Activated CD4-positive, alpha-beta T cell treated with anti-CD3 and anti-CD28 coated beads, Interleukin-2, amount 10 ng/mL, durations not matched to agents 24 days and 14 days (primary cell): ENCODE measurements around the gene RPTOR. TPM values are rescaled to one million over a fixed set of nuclear protein-coding genes. Genes with fewer than 3 reads are reported as not detected.
"Not testable (repeated sequence)": the region's sequence is repeated elsewhere in the genome, so short reads cannot be mapped to it uniquely, and the experiment has no call there.

Experiments used
- DNase-seq: peaks from one replicate; pipeline ENCODE4 v3.0.0; 2022
- H3K27ac Mint-ChIP-seq: one replicate; pipeline ENCODE4 v1.8.0; 2022; ENCODE audit warnings: mild to moderate bottlenecking, mixed read lengths
- H3K27me3 Mint-ChIP-seq: one replicate; pipeline ENCODE4 v1.8.0; 2022; ENCODE audit warnings: mixed read lengths
- H3K36me3 Mint-ChIP-seq: one replicate; pipeline ENCODE4 v1.8.0; 2022; ENCODE audit warnings: low read depth, mild to moderate bottlenecking, mixed read lengths
- H3K4me1 Mint-ChIP-seq: one replicate; pipeline ENCODE4 v1.8.0; 2021; ENCODE audit warnings: mixed read lengths
- H3K4me3 Mint-ChIP-seq: one replicate; pipeline ENCODE4 v1.8.0; 2022; ENCODE audit warnings: mild to moderate bottlenecking, moderate library complexity, mixed read lengths
- H3K9me3 Mint-ChIP-seq: one replicate; pipeline ENCODE4 v1.8.0; 2021; ENCODE audit warnings: mixed read lengths
- intact Hi-C: fragments of 100-400 bp; cut with micrococcal nuclease; formaldehyde crosslinking; loops from one replicate; pipeline ENCODE4 v1.15.1; 2023
- total RNA-seq: library from RNA; stranded (reverse); gene quantifications from 2 replicates; pipeline ENCODE4 v1.2.3, GENCODE V29; 2022

The RPTOR gene
- total RNA-seq, 1 donor from 2014 or later = 67.2 TPM

DNA sequence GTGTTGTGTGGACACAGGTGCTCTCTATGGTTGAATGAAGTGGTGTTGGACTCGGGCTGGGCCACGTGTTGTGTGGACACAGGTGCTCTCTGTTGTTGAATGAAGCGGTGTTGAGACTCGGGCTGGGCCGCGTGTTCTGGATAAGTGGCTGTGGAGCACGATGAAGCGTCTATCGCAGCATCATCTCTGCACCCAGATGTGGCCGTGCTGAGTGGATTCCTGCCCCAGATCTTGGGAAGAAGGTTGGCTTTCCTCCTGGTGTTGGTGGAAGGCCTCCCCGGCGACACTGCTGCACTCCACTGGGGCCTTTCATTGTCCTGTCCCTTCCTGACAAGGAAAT lies 69.1 kb downstream of the RPTOR start:
- Mint-ChIP-seq H3K4me3 (no peak overlapping the region), H3K36me3 (no peaks in the 10 kb centered on the region), H3K27ac (no peak overlapping the region), H3K4me1 (peaks cover 55% of the 10 kb centered on the region), H3K9me3 (no peaks in the 10 kb centered on the region), H3K27me3 (no peaks in the 10 kb centered on the region)
- intact Hi-C loops = no loop called here
- no peak for DNase-seq

DNA sequence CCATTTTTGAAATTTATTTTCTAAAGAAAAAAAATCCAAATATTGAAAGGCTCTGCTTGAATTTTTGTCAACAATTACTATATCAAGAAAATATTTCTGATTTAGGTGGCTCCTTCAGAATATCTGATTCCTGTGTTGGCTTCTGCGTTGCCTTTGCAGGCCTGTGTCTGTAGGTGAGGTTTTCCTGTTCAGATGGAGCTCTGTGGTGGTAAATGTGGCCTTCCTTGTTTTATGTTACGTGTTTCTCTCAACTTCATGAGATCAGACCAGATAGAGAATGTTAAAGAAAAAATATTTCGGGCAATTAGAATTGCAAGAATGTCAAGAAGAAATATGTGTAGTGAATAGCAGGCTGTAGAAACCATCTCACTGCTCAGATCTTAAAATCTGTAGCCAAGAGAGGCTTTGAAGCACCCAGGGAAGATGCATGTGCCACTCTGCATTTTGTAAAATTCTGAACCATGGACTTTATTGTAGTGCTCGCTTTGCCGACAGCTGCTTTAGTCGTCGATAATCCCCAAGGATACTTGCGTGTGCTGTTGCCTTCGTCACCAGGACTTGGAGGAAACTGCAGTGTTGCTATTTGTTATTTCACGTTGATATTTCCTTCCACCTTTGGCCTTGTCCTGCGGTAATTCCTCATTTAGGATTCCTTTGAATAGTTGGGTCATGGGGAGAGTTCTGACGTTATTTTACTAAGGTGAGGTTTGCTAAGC lies 69.9 kb downstream of the RPTOR start:
- peaks cover 55% of the 10 kb centered on the region for H3K4me1 Mint-ChIP-seq
- no peaks in the 10 kb centered on the region for H3K9me3 Mint-ChIP-seq
- intact Hi-C loops = no loop called here
- no peaks in the 10 kb centered on the region for H3K27me3 Mint-ChIP-seq
- no peaks in the 10 kb centered on the region for H3K36me3 Mint-ChIP-seq
- peak overlapping the region; percentile 4 for H3K27ac Mint-ChIP-seq
- no peak overlapping the region for H3K4me3 Mint-ChIP-seq
- no peak for DNase-seq

GRCh38 chr17:80615376-80615775 lies 70.7 kb downstream of the RPTOR start:
- Mint-ChIP-seq H3K27me3 (no peaks in the 10 kb centered on the region), H3K4me1 (peaks cover 50% of the 10 kb centered on the region), H3K9me3 (no peaks in the 10 kb centered on the region), H3K4me3 (no peak overlapping the region), H3K27ac (no peak overlapping the region), H3K36me3 (no peaks in the 10 kb centered on the region)
- DNase-seq = no peak
- intact Hi-C loops = no loop called here

GRCh38 chr17:80616705-80617104 lies 72.1 kb downstream of the RPTOR start:
- H3K36me3 Mint-ChIP-seq = no peaks in the 10 kb centered on the region
- H3K4me3 Mint-ChIP-seq = no peak overlapping the region
- H3K9me3 Mint-ChIP-seq = no peaks in the 10 kb centered on the region
- intact Hi-C loops = no loop called here
- H3K27me3 Mint-ChIP-seq = no peaks in the 10 kb centered on the region
- no peak overlapping the region for H3K27ac Mint-ChIP-seq
- DNase-seq = no peak
- peaks cover 54% of the 10 kb centered on the region for H3K4me1 Mint-ChIP-seq

- H3K4me1 Mint-ChIP-seq = peaks cover 57% of the 10 kb centered on the region
- no peak for DNase-seq
- H3K9me3 Mint-ChIP-seq = no peaks in the 10 kb centered on the region
- intact Hi-C loops = loop anchor here (2.0 kb wide), 1 partner anchor 14 kb away; no protein-coding TSS in a partner anchor
- H3K27me3 Mint-ChIP-seq = no peaks in the 10 kb centered on the region
- H3K27ac Mint-ChIP-seq = no peak overlapping the region
- no peaks in the 10 kb centered on the region for H3K36me3 Mint-ChIP-seq
- no peak overlapping the region for H3K4me3 Mint-ChIP-seq
Observed at GRCh38 chr17:80618304-80618703, 73.7 kb downstream of the RPTOR start.

GRCh38 chr17:80619535-80620235 lies 75.0 kb downstream of the RPTOR start:
- H3K27ac Mint-ChIP-seq = no peak overlapping the region
- DNase-seq = no peak
- H3K36me3 Mint-ChIP-seq = no peaks in the 10 kb centered on the region
- intact Hi-C loops = loop anchor here (2.0 kb wide), 1 partner anchor 15 kb away; no protein-coding TSS in a partner anchor
- H3K4me3 Mint-ChIP-seq = no peak overlapping the region
- H3K9me3 Mint-ChIP-seq = no peaks in the 10 kb centered on the region
- peaks cover 48% of the 10 kb centered on the region for H3K4me1 Mint-ChIP-seq
- no peaks in the 10 kb centered on the region for H3K27me3 Mint-ChIP-seq

DNA sequence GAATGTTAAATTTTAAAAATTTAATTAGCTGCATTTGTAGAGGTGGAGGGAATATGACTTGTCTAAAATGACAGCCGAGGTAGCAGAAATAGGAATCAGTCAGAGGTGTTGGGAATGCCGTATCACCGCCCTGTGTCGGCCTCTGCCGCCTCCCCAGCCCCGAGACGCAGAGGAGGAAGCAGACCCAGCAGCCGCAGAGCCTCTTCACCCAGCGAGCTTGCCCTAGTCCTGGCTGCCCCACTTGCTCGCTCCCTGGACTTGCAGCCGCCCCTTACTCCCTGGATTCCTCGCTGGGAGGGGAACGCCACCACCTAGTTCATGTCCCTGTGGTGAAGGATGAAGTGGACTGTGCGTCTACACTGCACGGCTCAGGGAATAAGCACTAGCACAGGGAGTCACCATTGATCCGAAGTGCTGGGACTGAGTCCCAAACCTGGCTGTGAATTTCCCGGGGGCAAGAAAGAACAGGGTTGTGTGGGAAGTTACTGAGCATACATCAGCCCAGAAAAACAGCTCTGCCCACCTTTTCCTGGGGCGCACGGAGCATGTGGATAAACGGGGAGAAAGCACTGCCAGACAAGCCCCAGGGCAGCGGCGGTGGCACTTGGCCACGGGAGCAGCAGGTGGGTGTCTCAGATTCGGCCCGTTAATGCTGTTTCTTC lies 76.8 kb downstream of the RPTOR start:
- H3K4me3 Mint-ChIP-seq = peak overlapping the region; percentile 45
- no peak overlapping the region for H3K27ac Mint-ChIP-seq
- no peak for DNase-seq
- H3K9me3 Mint-ChIP-seq = no peaks in the 10 kb centered on the region
- intact Hi-C loops = no loop called here
- no peaks in the 10 kb centered on the region for H3K27me3 Mint-ChIP-seq
- H3K36me3 Mint-ChIP-seq = peaks cover 4% of the 10 kb centered on the region
- peaks cover 38% of the 10 kb centered on the region for H3K4me1 Mint-ChIP-seq

DNA sequence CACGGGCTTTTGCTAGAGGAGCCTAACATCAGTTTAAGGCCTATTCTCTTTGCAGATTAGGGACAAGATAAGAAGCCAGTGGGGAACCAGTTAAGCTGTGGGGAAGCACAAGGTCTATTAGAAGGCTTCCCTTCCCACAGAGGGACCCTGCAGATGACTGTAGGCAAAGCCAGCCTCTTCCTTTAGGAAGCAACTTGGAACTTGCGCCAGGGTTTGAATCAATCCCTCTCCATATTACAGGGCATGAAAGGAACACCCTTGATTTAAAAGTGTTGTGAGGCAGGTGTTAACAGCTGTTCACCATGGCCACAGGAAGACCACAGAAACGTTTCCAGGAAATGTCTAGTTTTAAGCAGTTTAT lies 77.3 kb downstream of the RPTOR start:
- H3K27me3 Mint-ChIP-seq = no peaks in the 10 kb centered on the region
- H3K4me3 Mint-ChIP-seq = peak overlapping the region; percentile 45
- no peaks in the 10 kb centered on the region for H3K9me3 Mint-ChIP-seq
- no peak overlapping the region for H3K27ac Mint-ChIP-seq
- DNase-seq = peak; percentile 70
- H3K4me1 Mint-ChIP-seq = peaks cover 41% of the 10 kb centered on the region
- H3K36me3 Mint-ChIP-seq = peaks cover 7% of the 10 kb centered on the region
- intact Hi-C loops = no loop called here

- Mint-ChIP-seq H3K4me3 (no peak overlapping the region), H3K9me3 (no peaks in the 10 kb centered on the region), H3K27me3 (no peaks in the 10 kb centered on the region), H3K27ac (no peak overlapping the region), H3K4me1 (peaks cover 25% of the 10 kb centered on the region), H3K36me3 (peaks cover 11% of the 10 kb centered on the region)
- DNase-seq = no peak
- intact Hi-C loops = no loop called here
Observed at GRCh38 chr17:80624864-80625263, 80.2 kb downstream of the RPTOR start.

DNA sequence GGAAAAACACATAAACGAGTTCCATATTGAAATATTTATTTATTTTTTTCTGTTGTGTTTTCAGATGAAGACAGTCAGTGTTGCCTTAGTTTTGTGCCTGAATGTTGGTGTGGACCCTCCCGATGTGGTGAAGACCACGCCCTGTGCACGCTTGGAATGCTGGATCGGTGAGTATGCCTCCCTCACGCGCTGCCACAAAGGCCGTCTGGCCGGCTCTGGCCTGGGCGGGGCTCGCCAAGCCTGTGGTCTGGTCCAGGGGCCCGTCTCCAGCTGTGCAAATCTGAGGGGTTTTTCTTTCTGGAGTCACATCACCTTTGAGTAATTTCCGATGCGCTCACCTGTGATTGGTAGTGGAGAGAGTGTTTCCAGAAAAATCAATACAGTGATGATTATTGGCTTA lies 81.0 kb downstream of the RPTOR start:
- Mint-ChIP-seq H3K9me3 (no peaks in the 10 kb centered on the region), H3K36me3 (peaks cover 11% of the 10 kb centered on the region), H3K27ac (no peak overlapping the region), H3K4me1 (peaks cover 23% of the 10 kb centered on the region), H3K27me3 (no peaks in the 10 kb centered on the region), H3K4me3 (no peak overlapping the region)
- intact Hi-C loops = no loop called here
- DNase-seq = no peak

- H3K36me3 Mint-ChIP-seq = peaks cover 11% of the 10 kb centered on the region
- H3K9me3 Mint-ChIP-seq, H3K4me3 Mint-ChIP-seq, H3K27ac Mint-ChIP-seq, DNase-seq, intact Hi-C loops, H3K4me1 Mint-ChIP-seq, H3K27me3 Mint-ChIP-seq: not testable (repeated sequence)
Observed at GRCh38 chr17:80628881-80629280, 84.2 kb downstream of the RPTOR start.

GRCh38 chr17:80629298-80630028 lies 84.8 kb downstream of the RPTOR start:
- Mint-ChIP-seq H3K27ac (no peak overlapping the region), H3K27me3 (no peaks in the 10 kb centered on the region), H3K4me1 (peaks cover 8% of the 10 kb centered on the region), H3K36me3 (peaks cover 11% of the 10 kb centered on the region), H3K9me3 (no peaks in the 10 kb centered on the region), H3K4me3 (no peak overlapping the region)
- no peak for DNase-seq
- intact Hi-C loops = loop anchor here (1.0 kb wide), 1 partner anchor 10 kb away; no protein-coding TSS in a partner anchor

DNA sequence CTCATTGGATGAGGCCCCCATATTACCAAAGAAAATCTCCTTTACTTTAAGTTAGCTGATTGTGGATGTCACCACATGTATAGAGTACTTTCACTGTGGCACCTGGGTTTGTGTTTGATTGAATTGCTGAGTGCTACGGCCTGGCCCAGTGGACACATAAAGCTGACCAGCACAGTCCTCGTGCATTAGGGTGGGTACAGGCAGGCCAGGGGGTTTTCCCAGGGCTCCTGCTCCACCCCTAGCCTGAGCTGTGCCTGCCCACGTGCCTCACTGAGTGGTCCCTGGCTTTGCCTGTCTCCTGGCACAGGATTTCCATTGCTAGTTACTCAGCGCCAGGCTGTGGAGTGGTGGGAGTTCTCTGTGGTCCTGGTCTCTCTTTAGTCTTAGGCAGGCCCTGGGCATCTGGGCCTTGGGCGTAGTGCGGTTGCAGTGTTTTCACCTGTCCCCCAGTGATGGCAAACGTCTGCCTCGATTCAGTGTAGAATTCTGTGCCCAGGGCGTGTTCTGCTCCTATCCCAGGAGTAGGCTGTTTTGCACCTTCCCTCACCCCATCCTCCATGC lies 86.0 kb downstream of the RPTOR start:
- H3K4me3 Mint-ChIP-seq = no peak overlapping the region
- H3K4me1 Mint-ChIP-seq = peaks cover 16% of the 10 kb centered on the region
- no peaks in the 10 kb centered on the region for H3K27me3 Mint-ChIP-seq
- H3K36me3 Mint-ChIP-seq = peaks cover 14% of the 10 kb centered on the region
- DNase-seq = peak; percentile 54
- no peak overlapping the region for H3K27ac Mint-ChIP-seq
- intact Hi-C loops = loop anchor here (1.0 kb wide), 1 partner anchor 9 kb away; no protein-coding TSS in a partner anchor
- peaks cover 4% of the 10 kb centered on the region for H3K9me3 Mint-ChIP-seq
